NT2/D1 (cell line): ENCODE measurements around the gene BIN1.

Experiments
- DNase-seq: peaks from one replicate; pipeline ENCODE4 v3.0.0-alpha.2; 2011; ENCODE audit warnings: low read depth, low spot score
- H3K27me3 ChIP-seq: 2 replicates; pipeline ENCODE4 v1.6.0; 2011; ENCODE audit warnings: mild to moderate bottlenecking; ENCODE audit not compliant: insufficient read length, insufficient read depth
- H3K36me3 ChIP-seq: 2 replicates; pipeline ENCODE4 v1.6.1; 2011; ENCODE audit warnings: mild to moderate bottlenecking, low read length, mixed read lengths; ENCODE audit not compliant: insufficient read depth, insufficient read length
- H3K4me1 ChIP-seq: 2 replicates; pipeline ENCODE4 v1.5.1; 2011; ENCODE audit not compliant: insufficient read depth, insufficient read length
- H3K4me3 ChIP-seq: 2 replicates; pipeline ENCODE4 v1.5.1; 2011; ENCODE audit warnings: low read depth; ENCODE audit not compliant: insufficient read length
- H3K9ac ChIP-seq: 2 replicates; pipeline ENCODE4 v1.6.0; 2011; ENCODE audit warnings: low read depth; ENCODE audit not compliant: insufficient read length
- H3K9me3 ChIP-seq: 2 replicates; pipeline ENCODE4 v1.5.1; 2011; ENCODE audit warnings: mild to moderate bottlenecking, low read length; ENCODE audit not compliant: insufficient read depth
- SUZ12 ChIP-seq: IDR thresholded peaks from 2 replicates; pipeline ENCODE4 v1.6.1; 2011; ENCODE audit not compliant: insufficient read length, insufficient read depth; ENCODE audit errors: extremely low read depth
- YY1 ChIP-seq: IDR thresholded peaks from 2 replicates; pipeline ENCODE4 v1.6.1; 2011; ENCODE audit not compliant: insufficient read length, insufficient read depth
- ZNF274 ChIP-seq: IDR thresholded peaks from 2 replicates; pipeline ENCODE4 v1.6.1; 2011; ENCODE audit warnings: mild to moderate bottlenecking, low read depth, low read length

Gene BIN1

DNA sequence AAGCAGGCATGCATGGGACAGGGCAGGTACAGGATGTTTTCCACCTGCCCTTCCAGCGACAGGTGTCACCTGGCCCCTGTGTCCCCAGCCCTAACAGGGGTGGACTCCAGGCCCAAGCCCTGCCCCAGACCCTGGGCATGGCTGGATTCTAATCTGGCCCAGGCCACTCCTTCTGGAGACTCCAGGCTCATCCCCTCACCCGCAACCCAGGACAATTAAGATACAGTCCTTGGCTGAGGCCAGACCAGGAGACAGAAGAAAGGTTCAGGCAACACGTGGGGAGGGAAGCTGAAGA lies 9.5 kb downstream of the BIN1 start:
- no peak overlapping the region for H3K4me3 ChIP-seq
- DNase-seq = no peak
- H3K36me3 ChIP-seq = peaks cover 6% of the 10 kb centered on the region
- peaks cover 55% of the 10 kb centered on the region for H3K4me1 ChIP-seq
- no peak for TF ChIP-seq YY1
- no peak for TF ChIP-seq ZNF274
- no peak for TF ChIP-seq SUZ12
- H3K9me3 ChIP-seq = no peaks in the 10 kb centered on the region
- H3K27me3 ChIP-seq = no peaks in the 10 kb centered on the region
- peak overlapping the region; percentile 2 for H3K9ac ChIP-seq

DNA sequence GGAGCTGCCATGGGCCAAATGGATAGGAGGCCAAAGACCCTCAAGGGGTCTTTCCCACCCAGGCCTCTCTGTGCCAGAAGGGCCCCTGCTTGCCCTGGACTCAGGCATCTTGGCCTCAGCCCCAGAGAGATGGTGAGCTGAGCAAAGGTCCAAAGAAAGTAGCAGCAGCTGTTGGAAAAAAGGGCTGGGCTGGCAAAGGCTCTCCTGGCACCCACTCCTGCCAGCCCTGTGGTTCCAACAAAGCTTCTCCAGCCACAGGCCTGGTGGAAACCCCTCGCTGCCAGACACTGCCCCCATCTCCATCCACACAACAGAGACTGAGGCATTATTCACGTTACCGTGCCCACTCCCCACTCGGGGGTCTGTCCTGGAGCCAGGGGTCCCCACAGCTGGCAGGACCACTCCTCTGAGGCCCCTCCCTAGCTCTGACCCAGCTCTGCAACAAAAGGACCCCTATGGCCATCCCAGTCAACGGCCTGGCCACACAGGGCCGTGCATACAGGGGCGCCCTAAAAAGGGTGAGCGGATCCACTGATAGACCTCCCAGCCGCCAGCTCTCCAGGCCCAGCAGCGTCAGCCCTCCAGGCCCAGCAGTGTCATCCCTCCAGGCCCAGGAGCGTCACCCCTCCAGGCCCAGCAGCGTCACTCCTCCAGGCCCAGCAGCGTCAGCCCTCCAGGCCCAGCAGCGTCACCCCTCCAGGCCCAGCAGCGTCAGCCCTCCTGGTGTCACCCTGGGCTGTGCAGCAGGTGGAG lies 10.1 kb downstream of the BIN1 start:
- Histone ChIP-seq H3K4me3 (no peak overlapping the region), H3K36me3 (peaks cover 2% of the 10 kb centered on the region), H3K9ac (peak overlapping the region; percentile 37), H3K27me3 (no peaks in the 10 kb centered on the region), H3K4me1 (peaks cover 57% of the 10 kb centered on the region), H3K9me3 (no peaks in the 10 kb centered on the region)
- no peak for DNase-seq
- TF ChIP-seq SUZ12 (no peak), YY1 (no peak), ZNF274 (no peak)

DNA sequence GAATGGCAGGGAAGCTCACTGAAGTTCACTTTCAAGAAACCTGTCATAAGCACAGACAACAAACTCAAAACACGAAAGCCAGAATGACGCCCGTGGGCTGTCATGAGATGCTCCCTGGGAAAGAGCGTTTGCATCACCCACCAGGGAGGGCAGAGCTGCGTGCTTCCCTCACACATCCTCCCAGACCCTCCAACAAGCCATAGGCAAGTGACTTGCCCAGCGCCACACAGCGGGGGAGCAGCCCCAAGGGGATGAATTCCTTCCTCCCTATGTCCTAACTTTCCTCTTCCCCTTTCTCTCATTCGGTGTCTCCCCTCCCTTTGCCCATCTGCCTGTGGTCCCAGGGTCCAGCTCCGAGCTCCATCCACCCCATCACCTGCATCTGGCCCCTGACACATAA lies 10.7 kb downstream of the BIN1 start:
- H3K4me3 ChIP-seq = no peak overlapping the region
- peaks cover 55% of the 10 kb centered on the region for H3K4me1 ChIP-seq
- DNase-seq = no peak
- TF ChIP-seq SUZ12 (no peak), YY1 (no peak), ZNF274 (no peak)
- H3K9ac ChIP-seq = no peak overlapping the region
- no peaks in the 10 kb centered on the region for H3K27me3 ChIP-seq
- no peaks in the 10 kb centered on the region for H3K9me3 ChIP-seq
- H3K36me3 ChIP-seq = no peaks in the 10 kb centered on the region

GRCh38 chr2:127095784-127096183 lies 11.2 kb downstream of the BIN1 start:
- H3K4me3 ChIP-seq = no peak overlapping the region
- no peak for TF ChIP-seq YY1
- no peak for TF ChIP-seq SUZ12
- TF ChIP-seq ZNF274 = no peak
- DNase-seq = no peak
- H3K27me3 ChIP-seq = no peaks in the 10 kb centered on the region
- H3K9me3 ChIP-seq = no peaks in the 10 kb centered on the region
- peaks cover 51% of the 10 kb centered on the region for H3K4me1 ChIP-seq
- no peaks in the 10 kb centered on the region for H3K36me3 ChIP-seq
- H3K9ac ChIP-seq = no peak overlapping the region

DNA sequence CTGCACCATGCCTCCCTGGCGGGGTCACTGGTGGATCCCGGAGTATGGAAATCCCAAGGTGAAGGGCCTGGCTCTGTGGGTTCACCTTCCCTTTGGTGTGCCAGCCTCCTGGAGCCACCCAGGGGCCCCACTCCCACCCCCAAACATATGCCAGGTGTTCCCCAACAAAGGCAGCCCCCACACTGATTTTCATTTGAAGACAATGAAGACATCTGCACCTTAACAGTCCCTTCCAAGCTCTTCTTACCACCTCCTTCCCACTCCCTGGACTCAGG lies 11.7 kb downstream of the BIN1 start:
- no peak for TF ChIP-seq YY1
- H3K9ac ChIP-seq = no peak overlapping the region
- H3K4me1 ChIP-seq = peaks cover 47% of the 10 kb centered on the region
- no peak for DNase-seq
- H3K9me3 ChIP-seq = no peaks in the 10 kb centered on the region
- H3K27me3 ChIP-seq = no peaks in the 10 kb centered on the region
- H3K4me3 ChIP-seq = no peak overlapping the region
- H3K36me3 ChIP-seq = no peaks in the 10 kb centered on the region

- peak overlapping the region; percentile 43 for H3K9ac ChIP-seq
- no peak for DNase-seq
- no peaks in the 10 kb centered on the region for H3K27me3 ChIP-seq
- no peaks in the 10 kb centered on the region for H3K9me3 ChIP-seq
- H3K36me3 ChIP-seq = no peaks in the 10 kb centered on the region
- no peak overlapping the region for H3K4me3 ChIP-seq
- TF ChIP-seq YY1 (no peak), SUZ12 (no peak), ZNF274 (no peak)
- H3K4me1 ChIP-seq = peaks cover 44% of the 10 kb centered on the region
Measured at GRCh38 chr2:127094509-127095366, 12.2 kb downstream of the BIN1 start.

DNA sequence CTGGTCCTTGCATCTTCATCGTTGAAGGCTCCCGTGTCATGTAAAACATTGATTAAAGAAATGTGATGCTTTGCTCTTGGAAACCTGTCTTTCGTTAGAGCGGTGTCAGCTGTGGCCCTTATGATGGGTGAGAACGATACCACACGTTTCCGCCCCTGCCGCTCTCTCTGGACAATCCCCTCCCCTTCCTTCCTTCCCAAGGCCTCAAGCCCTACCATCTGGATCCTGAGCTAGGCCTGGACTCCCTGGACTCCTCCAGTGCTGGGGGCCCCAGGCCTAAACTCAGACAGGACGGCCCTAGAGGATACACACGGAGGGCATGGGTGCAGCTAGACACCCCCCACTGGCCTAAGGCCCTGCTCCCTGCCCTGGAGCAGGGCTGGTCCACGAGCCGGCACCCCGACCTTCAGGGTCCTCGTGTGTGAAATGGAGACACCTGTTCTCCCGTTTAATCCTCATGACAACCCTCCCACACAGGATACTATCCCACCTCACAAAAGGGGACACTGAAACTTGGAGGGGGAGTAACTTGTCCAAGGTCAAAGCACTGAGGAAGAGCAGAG lies 13.2 kb downstream of the BIN1 start:
- H3K27me3 ChIP-seq = no peaks in the 10 kb centered on the region
- H3K4me1 ChIP-seq = peaks cover 42% of the 10 kb centered on the region
- H3K36me3 ChIP-seq = no peaks in the 10 kb centered on the region
- H3K9ac ChIP-seq = no peak overlapping the region
- DNase-seq = no peak
- TF ChIP-seq ZNF274 (no peak), YY1 (no peak), SUZ12 (no peak)
- H3K9me3 ChIP-seq = no peaks in the 10 kb centered on the region
- no peak overlapping the region for H3K4me3 ChIP-seq

DNA sequence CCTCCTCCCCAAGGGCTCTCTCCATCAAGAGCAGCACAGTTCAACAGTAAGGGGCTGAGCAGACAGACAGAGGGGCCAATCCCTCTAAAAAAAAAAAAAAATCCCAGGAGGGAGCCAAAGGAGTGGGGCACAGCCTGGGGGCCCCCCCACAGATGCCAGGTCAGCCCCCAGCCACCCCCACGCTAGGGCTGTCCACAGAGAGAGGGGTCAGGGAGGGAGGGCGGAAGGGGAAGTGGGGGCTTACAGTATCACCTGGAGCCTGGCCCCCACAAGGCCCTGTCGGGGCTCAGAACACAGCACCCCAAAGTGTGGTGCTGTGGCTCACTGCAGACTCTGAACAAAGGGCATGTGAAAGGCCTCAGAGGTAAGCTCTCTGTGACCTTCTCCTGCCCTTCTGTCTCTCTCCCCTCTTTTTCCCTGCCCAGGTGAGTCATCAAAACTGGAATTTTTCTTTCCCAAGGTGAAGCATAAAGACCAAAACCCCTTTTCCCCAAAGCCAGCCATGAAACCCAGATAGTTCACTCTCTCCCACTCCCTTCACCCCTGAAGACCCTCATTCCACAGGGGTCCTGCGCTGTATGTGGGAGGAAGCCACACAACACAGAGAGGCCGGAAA lies 13.9 kb downstream of the BIN1 start:
- Histone ChIP-seq H3K36me3 (no peaks in the 10 kb centered on the region), H3K9me3 (no peaks in the 10 kb centered on the region), H3K9ac (peak overlapping the region; percentile 66), H3K4me1 (peaks cover 38% of the 10 kb centered on the region), H3K4me3 (no peak overlapping the region), H3K27me3 (no peaks in the 10 kb centered on the region)
- no peak for DNase-seq
- TF ChIP-seq SUZ12 (no peak), YY1 (no peak), ZNF274 (no peak)
